22Rv1 (cell line): ENCODE results near the gene VPS45.

Source experiments
- H3K27ac ChIP-seq: fragments of 450-650 bp; 2 replicates; pipeline ENCODE4 v1.5.1; 2017
- ZFX ChIP-seq: fragments of 450-650 bp; IDR thresholded peaks from 2 replicates; pipeline ENCODE4 v1.6.1; 2017; ENCODE audit warnings: antibody characterized with exemption, borderline replicate concordance
- TF ChIP-seq, protein P1 (sequence below): fragments of 450-650 bp; IDR thresholded peaks from 2 replicates; pipeline ENCODE4 v1.5.1; 2017; ENCODE audit warnings: mild to moderate bottlenecking

Gene VPS45

DNA sequence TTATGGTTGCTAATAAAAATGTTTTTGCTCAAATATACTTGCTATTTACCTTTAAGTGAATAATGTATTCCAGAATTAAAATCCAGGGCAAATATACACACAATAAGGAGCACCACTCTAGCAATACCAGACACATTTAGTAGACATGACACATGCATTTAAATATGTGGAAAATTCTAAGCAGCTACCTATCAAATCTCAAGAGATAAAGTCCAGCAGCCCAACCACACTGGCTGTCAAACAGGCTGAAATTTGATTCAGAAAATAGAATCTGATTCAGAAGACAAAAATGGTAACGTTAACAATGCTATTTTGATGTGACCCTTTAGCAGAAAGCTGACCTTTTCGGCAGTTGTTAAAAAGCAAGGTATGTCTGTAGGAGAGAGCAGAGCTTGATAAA lies 124.4 kb downstream of the VPS45 start:
- TF ChIP-seq, protein P1, sequence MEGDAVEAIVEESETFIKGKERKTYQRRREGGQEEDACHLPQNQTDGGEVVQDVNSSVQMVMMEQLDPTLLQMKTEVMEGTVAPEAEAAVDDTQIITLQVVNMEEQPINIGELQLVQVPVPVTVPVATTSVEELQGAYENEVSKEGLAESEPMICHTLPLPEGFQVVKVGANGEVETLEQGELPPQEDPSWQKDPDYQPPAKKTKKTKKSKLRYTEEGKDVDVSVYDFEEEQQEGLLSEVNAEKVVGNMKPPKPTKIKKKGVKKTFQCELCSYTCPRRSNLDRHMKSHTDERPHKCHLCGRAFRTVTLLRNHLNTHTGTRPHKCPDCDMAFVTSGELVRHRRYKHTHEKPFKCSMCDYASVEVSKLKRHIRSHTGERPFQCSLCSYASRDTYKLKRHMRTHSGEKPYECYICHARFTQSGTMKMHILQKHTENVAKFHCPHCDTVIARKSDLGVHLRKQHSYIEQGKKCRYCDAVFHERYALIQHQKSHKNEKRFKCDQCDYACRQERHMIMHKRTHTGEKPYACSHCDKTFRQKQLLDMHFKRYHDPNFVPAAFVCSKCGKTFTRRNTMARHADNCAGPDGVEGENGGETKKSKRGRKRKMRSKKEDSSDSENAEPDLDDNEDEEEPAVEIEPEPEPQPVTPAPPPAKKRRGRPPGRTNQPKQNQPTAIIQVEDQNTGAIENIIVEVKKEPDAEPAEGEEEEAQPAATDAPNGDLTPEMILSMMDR, result no peak
- TF ChIP-seq ZFX, result no peak
- no peak overlapping the region for H3K27ac ChIP-seq

DNA sequence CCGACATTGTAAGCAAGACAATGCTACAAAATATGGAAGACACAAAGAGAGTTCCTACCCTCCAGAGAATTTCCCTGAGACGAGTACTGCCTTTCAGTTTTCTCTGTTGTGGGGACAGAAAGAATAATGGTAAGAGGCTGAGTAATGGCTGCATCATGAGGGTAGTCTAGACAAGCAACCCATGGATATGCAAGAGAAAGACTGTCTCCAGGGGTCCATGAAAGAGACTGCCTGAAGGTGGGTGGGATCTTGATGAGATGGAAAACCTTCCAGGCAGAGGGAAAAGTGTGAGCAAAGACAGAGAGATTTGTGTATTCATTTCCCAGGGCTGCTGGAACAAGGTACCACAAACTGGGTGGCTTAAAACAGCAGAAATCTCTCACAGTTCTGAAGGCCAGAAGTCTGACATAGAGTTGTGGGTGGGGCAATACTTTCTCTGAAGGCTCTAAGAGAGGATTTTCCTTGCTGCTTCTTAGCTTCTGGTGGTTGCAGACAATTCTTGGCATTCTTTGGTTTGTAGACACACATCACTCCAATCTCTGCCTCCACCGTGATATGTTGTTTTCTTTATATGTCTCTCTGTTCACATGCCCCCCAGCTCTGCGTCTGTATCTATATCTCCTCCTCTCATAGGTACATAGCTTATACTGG lies 126.9 kb downstream of the VPS45 start:
- H3K27ac ChIP-seq, result no peak overlapping the region
- no peak for TF ChIP-seq ZFX
